ENCODE results near the gene WIPF2. TPM values are rescaled to one million over a fixed set of nuclear protein-coding genes. Genes with fewer than 3 reads are reported as not detected.
"Not testable (repeated sequence)": the region's sequence is repeated elsewhere in the genome, so short reads cannot be mapped to it uniquely, and the experiment has no call there.

The WIPF2 gene
- total RNA-seq, 1 donor from 2014 or later = 11.2 TPM

- Histone ChIP-seq H3K36me3 (no peaks in the 10 kb centered on the region), H3K27ac (no peak overlapping the region), H3K4me3 (no peak overlapping the region), H3K4me1 (no peaks in the 10 kb centered on the region), H3K27me3 (no peaks in the 10 kb centered on the region), H3K9me3 (no peaks in the 10 kb centered on the region)
- intact Hi-C loops (cut with DNase I) = no loop called here
- no peak for TF ChIP-seq CTCF (IDR thresholded peaks at IDR 0.05)
- DNase-seq (ENCODE audit: low spot score in 2 of 2) = no peak
Observed at GRCh38 chr17:40209404-40210093, 9.6 kb upstream of the WIPF2 start.

- H3K4me1 ChIP-seq; intact Hi-C loops (cut with DNase I); H3K27ac ChIP-seq; DNase-seq (ENCODE audit: low spot score in 2 of 2); H3K9me3 ChIP-seq; H3K27me3 ChIP-seq; H3K36me3 ChIP-seq; H3K4me3 ChIP-seq: not testable (repeated sequence)
Observed at GRCh38 chr17:40213914-40214313, 5.2 kb upstream of the WIPF2 start.

GRCh38 chr17:40218006-40218739, 931 bp upstream of the WIPF2 start:
- Histone ChIP-seq H3K27me3 (no peaks in the 10 kb centered on the region), H3K4me1 (peaks cover 3 to 12% of the 10 kb centered on the region in 2 donors), H3K36me3 (no peaks in the 10 kb centered on the region), H3K4me3 (peak overlapping the region; percentile 53 to 86), H3K9me3 (no peaks in the 10 kb centered on the region), H3K27ac (peak overlapping the region; percentile 84 to 97)
- intact Hi-C loops (cut with DNase I) = loop anchor here (2.0 to 5.0 kb wide), 2 partner anchors 69 to 199 kb away; partner anchors contain the start of genes CDC6 and TOP2A
- DNase-seq (ENCODE audit: low spot score in 2 of 2) = no peak
- TF ChIP-seq CTCF (IDR thresholded peaks at IDR 0.05) = no peak

- H3K4me3 ChIP-seq = peak overlapping the region; percentile 53 to 86
- H3K27me3 ChIP-seq = no peaks in the 10 kb centered on the region
- no peaks in the 10 kb centered on the region for H3K36me3 ChIP-seq
- no peak for TF ChIP-seq CTCF (IDR thresholded peaks at IDR 0.05)
- intact Hi-C loops (cut with DNase I) = loop anchor here (2.0 to 5.0 kb wide), 2 partner anchors 67 to 198 kb away; partner anchors contain the start of genes CDC6 and TOP2A
- H3K27ac ChIP-seq = peak overlapping the region; percentile 84 to 97
- DNase-seq (ENCODE audit: low spot score in 2 of 2) = peak in 1 of 2 donors; percentile 69
- H3K4me1 ChIP-seq = peaks cover 3 to 13% of the 10 kb centered on the region in 2 donors
- no peaks in the 10 kb centered on the region for H3K9me3 ChIP-seq
Observed at GRCh38 chr17:40219594-40220338, 662 bp downstream of the WIPF2 start.

GRCh38 chr17:40224718-40225550, 5.8 kb downstream of the WIPF2 start:
- peak overlapping the region; percentile 43 to 52 for H3K27ac ChIP-seq
- H3K4me3 ChIP-seq = no peak overlapping the region
- peaks cover 0 to 13% of the 10 kb centered on the region in 2 donors for H3K36me3 ChIP-seq
- intact Hi-C loops (cut with DNase I) = no loop called here
- no peak for TF ChIP-seq CTCF (IDR thresholded peaks at IDR 0.05)
- H3K4me1 ChIP-seq = peaks cover 3 to 18% of the 10 kb centered on the region in 2 donors
- no peaks in the 10 kb centered on the region for H3K9me3 ChIP-seq
- H3K27me3 ChIP-seq = no peaks in the 10 kb centered on the region
- peak in 1 of 2 donors; percentile 74 for DNase-seq (ENCODE audit: low spot score in 2 of 2)

- H3K4me1 ChIP-seq; H3K27ac ChIP-seq; H3K4me3 ChIP-seq; H3K9me3 ChIP-seq; H3K27me3 ChIP-seq; intact Hi-C loops (cut with DNase I); DNase-seq (ENCODE audit: low spot score in 2 of 2): not testable (repeated sequence)
- H3K36me3 ChIP-seq = peaks cover 4 to 31% of the 10 kb centered on the region in 2 donors
Observed at GRCh38 chr17:40229146-40229545, 10.0 kb downstream of the WIPF2 start.

Data from ascending aorta (tissue), 2 donors.